Measurements from ENCODE around the gene IER2.

Gene IER2

GRCh38 chr19:13115936-13116281, 34.3 kb upstream of the IER2 start:
- peak overlapping the region; percentile 73 for H3K4me3 ChIP-seq (ENCODE audit: low read length)
- TF ChIP-seq ZNF274 (IDR thresholded peaks at IDR 0.05; ENCODE audit: low read depth, low read length) = no peak

GRCh38 chr19:13116282-13117175, 33.7 kb upstream of the IER2 start, which contains the start of gene TRMT1:
Gene TRMT1, minus strand, starts transcription at chr19:13116740. Its CDS starts 341 bp downstream, at chr19:13116399.
- no peak for TF ChIP-seq ZNF274 (IDR thresholded peaks at IDR 0.05; ENCODE audit: low read depth, low read length)
- H3K4me3 ChIP-seq (ENCODE audit: low read length) = peak within 1 kb of the TSS; percentile 73

DNA sequence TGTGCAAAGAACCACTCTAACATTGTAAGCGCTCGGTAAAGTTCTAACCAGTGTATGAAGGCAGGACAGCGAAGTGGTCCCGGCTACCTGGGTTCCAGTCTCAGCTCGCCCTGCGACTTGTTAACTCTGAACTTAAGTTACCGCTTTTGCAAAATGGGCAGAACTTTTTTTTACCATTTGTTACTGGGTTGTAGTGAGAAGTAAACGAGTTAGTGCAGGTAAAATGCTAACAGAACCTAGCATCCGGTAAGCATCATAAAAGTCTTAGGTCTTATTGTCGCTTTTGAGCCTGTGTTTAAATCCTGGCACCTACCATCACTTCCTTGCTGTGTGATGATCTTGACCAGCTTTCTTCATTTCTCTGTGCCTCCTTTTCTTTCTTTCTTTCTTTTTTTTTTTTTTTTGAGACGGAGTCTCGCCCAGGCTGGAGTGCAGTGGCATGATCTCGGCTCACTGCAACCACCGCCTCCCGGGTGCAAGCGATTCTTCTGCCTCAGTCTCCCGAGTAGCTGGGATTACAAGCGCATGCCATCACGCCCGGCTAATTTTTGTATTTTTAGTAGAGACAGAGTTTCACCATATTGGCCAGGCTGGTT, 32.9 kb upstream of the IER2 start:
- H3K4me3 ChIP-seq (ENCODE audit: low read length) = peak overlapping the region; percentile 73
- TF ChIP-seq ZNF274 (IDR thresholded peaks at IDR 0.05; ENCODE audit: low read depth, low read length) = no peak

DNA sequence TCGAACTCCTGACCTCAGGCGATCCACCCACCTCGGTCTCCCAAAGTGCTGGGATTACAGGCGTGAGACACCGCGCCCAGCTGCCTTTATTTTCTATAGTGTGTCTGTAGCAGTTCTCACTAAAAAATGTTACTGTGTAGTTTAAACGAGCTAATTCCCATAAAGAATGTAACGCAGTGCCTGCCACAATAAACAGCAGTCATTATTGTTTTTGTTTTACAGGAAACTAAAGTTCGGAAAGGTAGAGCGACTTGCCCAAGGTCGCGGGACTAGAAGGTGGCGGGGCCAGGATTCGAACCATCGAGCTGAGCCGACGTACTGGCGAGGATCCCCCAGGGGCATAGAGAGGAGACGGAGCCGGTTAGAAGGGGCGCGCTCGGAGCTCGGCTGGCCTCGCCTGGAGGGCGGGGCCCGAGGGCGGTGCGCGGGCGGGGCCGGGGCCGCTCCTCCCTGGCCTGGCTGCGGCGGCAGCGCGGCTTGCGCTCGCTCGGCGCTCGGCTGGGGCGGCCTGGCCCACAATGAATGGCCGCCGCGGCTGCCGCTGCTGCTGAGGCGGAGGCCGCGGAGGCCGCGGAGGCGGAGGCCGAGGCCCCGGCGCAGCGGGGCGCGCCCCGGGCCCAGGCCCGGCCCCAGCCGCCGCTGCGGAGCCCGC, 32.3 kb upstream of the IER2 start, which contains the start of gene NACC1:
Gene NACC1, plus strand, starts transcription at position 493 of the 652 bp plus-strand sequence. CDS start 16,944 bp downstream, outside the sequence.
- no peak for TF ChIP-seq ZNF274 (IDR thresholded peaks at IDR 0.05; ENCODE audit: low read depth, low read length)

GRCh38 chr19:13118424-13119193, 31.6 kb upstream of the IER2 start:
- H3K4me3 ChIP-seq (ENCODE audit: low read length) = peak overlapping the region; percentile 95
- no peak for TF ChIP-seq ZNF274 (IDR thresholded peaks at IDR 0.05; ENCODE audit: low read depth, low read length)

More for the DNA sequence above, 32.3 kb upstream of the IER2 start, which contains the start of gene NACC1:
- H3K4me3 ChIP-seq (ENCODE audit: low read length) = peak within 1 kb of the TSS; percentile 95

GRCh38 chr19:13119627-13120026, 30.6 kb upstream of the IER2 start:
- H3K4me3 ChIP-seq (ENCODE audit: low read length) = no peak overlapping the region; the same call in 1 of the 2 replicates
- TF ChIP-seq ZNF274 (IDR thresholded peaks at IDR 0.05; ENCODE audit: low read depth, low read length) = no peak

DNA sequence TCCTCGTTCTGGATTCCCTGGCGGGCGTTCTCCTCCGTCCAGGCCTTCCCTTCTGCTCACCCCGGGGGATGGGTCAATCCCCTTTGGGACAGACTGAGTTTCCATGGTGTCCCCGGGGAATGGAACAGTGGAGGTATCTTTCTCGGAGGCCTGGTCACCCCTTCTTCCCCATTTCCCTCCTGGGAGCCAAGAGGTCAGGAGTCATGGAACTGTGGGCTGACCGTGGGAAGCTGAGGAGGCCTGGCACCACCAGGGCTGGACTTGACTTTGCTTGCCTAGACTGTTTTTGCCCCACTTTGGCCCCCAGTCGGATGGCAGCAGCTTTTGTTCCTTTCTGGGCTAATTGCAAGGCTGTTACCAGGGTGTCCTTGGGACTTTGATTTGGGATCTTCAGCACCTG, 30.2 kb upstream of the IER2 start:
- TF ChIP-seq ZNF274 (IDR thresholded peaks at IDR 0.05; ENCODE audit: low read depth, low read length) = no peak
- no peak overlapping the region for H3K4me3 ChIP-seq (ENCODE audit: low read length)

GRCh38 chr19:13120817-13121216, 29.4 kb upstream of the IER2 start:
- no peak for TF ChIP-seq ZNF274 (IDR thresholded peaks at IDR 0.05; ENCODE audit: low read depth, low read length)
- H3K4me3 ChIP-seq (ENCODE audit: low read length) = no peak overlapping the region

- TF ChIP-seq ZNF274 (IDR thresholded peaks at IDR 0.05; ENCODE audit: low read depth, low read length) = no peak
- H3K4me3 ChIP-seq (ENCODE audit: low read length) = no peak overlapping the region
These were observed 28.5 kb upstream of the IER2 start for GRCh38 chr19:13121551-13122274.

GRCh38 chr19:13122275-13122878, 27.8 kb upstream of the IER2 start:
- TF ChIP-seq ZNF274 (IDR thresholded peaks at IDR 0.05; ENCODE audit: low read depth, low read length) = no peak
- H3K4me3 ChIP-seq (ENCODE audit: low read length) = no peak overlapping the region

DNA sequence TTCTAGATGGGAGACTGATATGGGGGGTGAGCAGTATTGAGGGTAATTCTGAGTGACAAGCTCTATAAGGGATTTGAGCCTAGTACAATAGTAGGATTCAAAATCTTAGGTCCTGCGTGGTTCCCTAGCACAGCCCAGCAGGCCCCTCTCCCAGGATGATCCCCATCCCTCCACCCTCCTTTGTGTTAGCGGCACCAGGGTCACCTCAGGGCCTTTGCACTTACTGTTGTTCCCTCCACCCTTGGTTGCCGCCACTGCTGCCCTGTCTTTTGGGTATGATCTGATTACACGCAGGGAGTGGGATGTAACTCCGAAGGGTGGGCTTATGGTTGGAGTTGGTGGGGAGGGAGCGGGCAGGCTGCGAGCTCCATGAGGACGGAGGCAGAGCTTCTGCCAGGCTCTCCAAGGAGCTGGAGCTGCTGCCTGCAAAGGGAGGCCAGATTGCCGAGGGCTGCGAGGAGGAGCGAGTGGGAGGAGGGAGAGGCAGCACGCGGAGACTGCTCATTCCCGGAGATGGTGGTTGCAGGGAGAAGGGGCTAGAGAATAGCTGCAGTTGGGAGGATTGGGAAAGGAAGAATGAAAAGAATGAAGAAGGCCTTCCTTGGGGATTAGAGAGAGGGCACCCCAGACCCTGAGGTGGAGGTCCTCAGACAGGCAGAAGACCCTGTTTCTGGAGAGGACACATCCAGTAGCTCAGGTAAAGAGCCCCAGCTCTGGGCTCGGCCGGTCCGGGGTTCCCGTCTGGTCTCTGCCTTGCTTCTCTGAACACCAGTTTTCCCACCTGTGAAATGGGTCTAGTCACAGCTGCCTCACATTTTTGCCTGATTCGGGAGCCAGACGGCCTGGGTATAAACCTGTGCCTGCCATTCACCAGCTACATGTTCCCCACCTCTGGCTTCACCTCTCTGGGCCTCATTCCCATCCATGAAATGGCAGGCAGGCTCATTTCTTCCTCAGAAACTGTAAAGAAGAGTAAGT, 26.9 kb upstream of the IER2 start:
- H3K4me3 ChIP-seq (ENCODE audit: low read length) = no peak overlapping the region
- TF ChIP-seq ZNF274 (IDR thresholded peaks at IDR 0.05; ENCODE audit: low read depth, low read length) = no peak

GRCh38 chr19:13127051-13127450, 23.2 kb upstream of the IER2 start:
- TF ChIP-seq ZNF274 (IDR thresholded peaks at IDR 0.05; ENCODE audit: low read depth, low read length) = no peak
- H3K4me3 ChIP-seq (ENCODE audit: low read length) = no peak overlapping the region

Measured in GM08714 (cell line).